GM12892 (cell line): Measurements from ENCODE around the gene SRGAP2C.
"Not testable (repeated sequence)": the region's sequence is repeated elsewhere in the genome, so short reads cannot be mapped to it uniquely, and the experiment has no call there.

Experiments
- POLR2A ChIP-seq: IDR thresholded peaks from 2 replicates; pipeline ENCODE4 v1.6.1; 2011; ENCODE audit warnings: low read depth, low read length, control low read depth
- POLR2AphosphoS5 ChIP-seq: IDR thresholded peaks from 2 replicates; pipeline ENCODE4 v1.6.1; 2011; ENCODE audit warnings: low read depth, low read length, control low read depth

- not testable (repeated sequence) for TF ChIP-seq POLR2A, POLR2AphosphoS5
Measured at GRCh38 chr1:121202986-121203385, 18.2 kb downstream of the SRGAP2C start.
